HG03060 (cell line): Measurements from ENCODE around the gene SLC19A1.

ENCODE experiments used
- ATAC-seq: cut with Tn5 transposase; IDR thresholded peaks from one replicate; pipeline ENCODE4 v1.9.1; 2021; ENCODE audit warnings: low read depth, moderate number of reproducible peaks; ENCODE audit not compliant: unreplicated experiment

Gene SLC19A1

DNA sequence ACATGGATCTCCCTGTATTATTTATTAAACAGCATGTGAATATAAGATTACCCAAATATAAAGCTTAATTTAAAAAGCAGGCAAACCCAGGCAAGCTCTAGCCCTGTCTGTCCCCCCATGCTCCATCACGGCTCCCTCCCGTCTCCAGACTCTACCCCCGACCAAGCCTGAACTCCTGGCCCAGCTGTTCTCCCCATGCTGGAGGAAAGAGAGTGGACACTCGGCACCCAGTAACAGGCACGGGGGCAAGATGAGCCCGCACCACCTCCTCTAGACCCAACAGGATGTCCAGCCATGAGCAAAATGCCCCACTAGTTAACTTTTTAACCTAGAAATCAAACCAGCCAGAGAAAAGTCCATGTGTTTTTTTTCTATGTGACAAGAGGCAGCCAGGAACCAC lies 19.3 kb downstream of the SLC19A1 start:
- no peak for ATAC-seq

DNA sequence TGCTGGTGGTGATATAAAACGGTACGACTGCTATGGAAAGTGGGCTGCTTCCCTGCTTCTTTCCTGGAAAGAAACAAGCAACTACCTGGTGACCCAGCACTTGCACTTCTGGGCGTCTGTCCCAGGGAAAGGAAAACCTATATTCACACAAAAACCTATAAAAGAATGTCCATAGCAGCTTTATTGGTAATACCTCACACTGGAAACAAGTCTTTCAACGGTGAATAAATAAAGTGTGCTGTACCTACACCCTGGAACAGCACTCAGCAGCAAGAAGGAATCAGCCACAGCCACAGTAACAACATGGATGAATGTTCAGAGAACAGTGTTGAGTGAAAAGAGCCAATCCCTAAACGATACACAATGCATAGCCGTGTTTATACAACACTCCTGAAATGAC lies 19.9 kb downstream of the SLC19A1 start:
- no peak for ATAC-seq

GRCh38 chr21:45521241-45521640 lies 21.0 kb downstream of the SLC19A1 start:
- no peak for ATAC-seq

GRCh38 chr21:45519182-45519581 lies 23.1 kb downstream of the SLC19A1 start:
- no peak for ATAC-seq

DNA sequence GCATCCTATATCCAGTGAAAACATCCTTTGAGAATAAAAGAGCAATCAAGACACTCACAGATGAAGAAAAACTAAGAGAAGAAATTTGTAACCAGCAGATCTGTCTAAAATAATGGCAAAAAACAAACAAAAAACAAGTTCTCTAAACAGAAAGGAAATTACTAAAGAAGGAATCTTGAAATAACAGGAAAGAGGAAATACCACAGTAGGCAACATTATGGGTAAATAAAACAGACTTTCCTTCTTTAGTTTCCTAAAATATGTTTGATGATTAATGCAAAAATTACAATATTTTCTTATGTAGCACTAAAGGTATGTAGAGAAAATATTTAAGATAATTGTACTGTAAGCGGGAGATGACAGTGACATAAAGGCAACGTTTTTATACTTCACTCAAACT lies 23.5 kb downstream of the SLC19A1 start:
- ATAC-seq: no peak

DNA sequence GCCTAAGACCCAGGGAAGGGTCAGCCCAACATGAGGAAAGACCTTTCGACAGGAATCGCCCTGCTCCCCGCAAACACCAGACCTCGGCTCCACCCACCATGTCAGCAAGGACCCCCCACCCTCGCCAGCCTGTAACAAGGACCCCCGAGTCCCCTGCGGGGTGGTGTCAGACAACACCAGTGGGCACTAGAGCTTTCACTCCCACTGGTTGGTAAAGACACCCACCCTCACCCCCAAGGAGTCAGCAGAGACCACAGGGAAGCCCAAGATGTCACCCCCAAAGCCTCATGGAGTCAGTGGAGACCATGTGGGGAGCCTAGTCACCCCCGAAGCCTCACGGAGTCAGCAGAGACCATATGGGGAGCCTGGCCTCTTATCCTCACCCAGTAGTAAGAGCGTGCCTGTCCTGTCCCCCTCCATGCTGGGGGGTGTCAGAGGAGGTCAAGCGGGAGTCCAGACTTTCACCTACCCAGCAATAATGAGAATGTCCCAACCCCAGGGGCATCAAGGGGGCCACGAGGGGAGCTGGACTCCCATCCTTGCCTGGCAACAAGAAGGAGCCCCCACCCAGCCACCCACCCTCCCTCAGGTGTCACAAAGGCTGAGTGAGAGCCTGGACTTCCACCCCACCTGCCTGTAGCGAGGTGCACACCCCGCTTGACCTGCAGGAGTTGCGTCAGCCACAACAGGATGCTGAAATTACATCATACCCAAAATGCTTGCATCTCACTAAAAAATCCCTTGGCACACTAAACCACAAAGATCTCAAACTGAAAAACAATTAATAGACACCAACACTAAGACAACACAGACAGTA lies 24.8 kb downstream of the SLC19A1 start:
- ATAC-seq: no peak

GRCh38 chr21:45516671-45517151 lies 25.5 kb downstream of the SLC19A1 start:
- no peak for ATAC-seq

DNA sequence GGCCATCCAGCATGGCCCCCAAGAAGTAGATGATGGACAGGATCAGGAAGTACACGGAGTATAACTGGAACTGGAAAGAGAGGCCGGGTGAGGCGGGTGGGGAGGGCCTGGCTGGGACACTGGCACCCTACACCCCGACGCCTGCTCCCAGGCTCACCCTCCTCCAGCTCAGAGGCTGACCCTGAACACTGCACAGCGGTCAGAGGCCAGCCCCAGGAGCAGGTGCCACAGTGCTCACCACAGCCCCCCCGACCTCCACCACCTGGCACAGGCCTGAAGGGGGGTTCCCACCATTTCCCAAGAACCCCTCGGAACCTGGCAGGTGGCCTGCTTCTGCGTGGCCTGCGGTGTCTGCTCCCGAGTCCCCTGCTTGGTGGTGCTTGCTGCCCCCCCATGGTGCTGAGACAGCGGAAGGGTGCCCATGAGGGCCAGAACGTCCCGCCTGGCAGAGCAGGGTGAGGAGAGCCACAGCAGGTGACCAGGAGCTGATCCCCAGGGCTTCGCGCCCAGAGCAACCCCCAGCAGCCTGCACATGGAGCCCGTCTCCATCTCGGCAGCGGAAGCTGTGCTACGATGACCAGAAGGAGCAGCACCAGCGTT lies 26.1 kb downstream of the SLC19A1 start:
- no peak for ATAC-seq

DNA sequence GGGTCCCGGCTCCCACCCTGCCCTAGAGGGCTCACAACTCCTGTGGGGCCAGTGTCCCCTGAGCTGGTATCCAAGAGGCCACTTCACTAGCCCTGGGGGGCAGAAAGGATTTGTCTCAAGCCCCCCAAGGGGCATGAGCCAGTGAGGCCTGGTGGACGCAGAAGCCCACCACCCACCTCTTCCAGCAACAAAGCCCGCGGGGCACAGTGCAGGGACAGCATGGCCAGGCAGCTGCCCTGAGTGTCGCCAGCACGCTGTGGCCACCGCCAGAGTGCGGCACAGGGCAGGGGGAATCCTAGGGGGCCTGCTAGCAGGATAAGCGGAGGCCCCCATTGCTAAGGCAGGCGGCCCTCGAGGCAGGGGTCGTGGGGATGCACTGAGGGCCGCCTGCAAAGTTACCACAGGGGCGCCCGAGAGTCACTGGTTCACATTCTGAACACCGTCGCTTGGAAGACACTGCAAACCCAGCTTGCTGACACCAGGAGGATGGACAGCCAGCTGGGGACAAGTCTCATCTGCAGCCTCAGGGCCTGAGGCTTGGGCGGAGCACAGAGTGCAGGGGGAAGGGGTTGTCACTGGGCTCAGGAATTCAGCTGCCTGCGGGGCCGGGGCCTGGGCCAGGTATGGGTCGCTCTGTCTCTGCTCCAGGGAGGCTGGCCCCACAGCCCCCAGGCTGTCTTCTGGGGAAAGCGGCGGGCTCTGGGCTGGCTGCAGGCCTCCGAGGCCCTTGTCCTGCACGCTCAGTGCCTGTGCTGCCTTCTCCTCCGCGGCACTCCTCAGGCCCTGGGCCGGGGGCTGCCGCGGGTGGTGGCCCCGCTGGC lies 26.8 kb downstream of the SLC19A1 start:
- ATAC-seq: no peak

- no peak for ATAC-seq
These were observed 27.8 kb downstream of the SLC19A1 start for GRCh38 chr21:45514311-45515021.

DNA sequence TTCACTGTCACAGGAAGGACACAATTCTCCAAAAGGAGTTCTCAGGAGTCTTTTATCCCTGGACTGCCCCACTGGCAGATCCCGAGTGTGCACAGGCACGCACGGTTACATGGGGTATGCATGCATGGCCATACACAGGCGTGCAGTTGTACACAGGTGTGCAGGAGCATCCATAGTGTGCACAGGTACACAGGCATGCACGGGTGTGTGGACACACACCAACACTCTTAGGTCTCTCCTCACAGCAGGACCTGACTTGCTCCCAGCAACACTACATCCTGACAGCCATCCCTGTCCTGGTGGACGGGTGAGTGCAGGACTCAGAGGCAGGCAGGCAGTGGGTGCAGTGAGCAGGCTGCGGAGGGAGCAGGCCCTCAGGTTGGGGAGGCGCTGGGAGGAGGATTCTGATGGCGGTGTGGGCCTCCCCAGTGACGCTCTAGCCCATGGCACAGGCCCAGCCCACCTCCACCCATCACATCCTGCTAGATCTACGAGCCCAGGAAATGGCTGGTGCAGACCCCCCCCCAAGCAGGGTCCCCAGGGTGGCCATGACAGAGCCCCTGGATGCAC lies 28.4 kb downstream of the SLC19A1 start:
- ATAC-seq: no peak

GRCh38 chr21:45513003-45513717 lies 29.1 kb downstream of the SLC19A1 start:
- ATAC-seq: no peak

- no peak for ATAC-seq
These were observed 29.6 kb downstream of the SLC19A1 start for GRCh38 chr21:45512626-45513002.

DNA sequence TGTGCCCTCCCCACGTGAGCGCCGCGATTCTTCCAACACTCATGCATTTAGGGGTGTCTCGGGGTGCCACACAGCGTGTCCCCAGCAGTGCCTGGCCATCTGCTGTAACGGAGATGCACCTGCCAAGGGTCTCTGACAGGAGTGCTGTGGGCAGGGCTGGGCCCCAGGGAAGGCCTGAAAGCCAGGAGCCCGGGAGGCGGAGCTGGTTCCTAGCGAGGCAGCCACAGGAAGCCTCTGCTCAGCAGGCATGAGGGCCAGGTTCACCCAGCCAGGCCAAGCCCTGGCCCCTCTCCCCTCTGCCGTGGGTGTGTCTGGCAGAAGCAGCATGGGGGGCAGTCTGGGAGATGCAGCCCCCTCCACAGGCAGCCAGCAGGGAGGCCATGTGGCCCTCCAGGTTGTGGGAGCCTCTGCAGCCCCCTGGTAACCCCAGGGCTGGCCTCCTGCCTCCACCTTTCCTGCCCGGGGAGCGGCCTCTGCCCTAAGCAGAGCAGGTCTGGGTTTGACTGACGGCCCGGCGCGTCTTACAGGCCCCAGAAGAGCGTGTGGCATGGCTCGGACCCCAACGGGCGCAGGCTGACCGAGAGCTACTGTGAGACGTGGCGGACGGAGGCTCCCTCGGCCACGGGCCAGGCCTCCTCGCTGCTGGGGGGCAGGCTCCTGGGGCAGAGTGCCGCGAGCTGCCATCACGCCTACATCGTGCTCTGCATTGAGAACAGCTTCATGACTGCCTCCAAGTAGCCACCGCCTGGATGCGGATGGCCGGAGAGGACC lies 30.4 kb downstream of the SLC19A1 start:
- no peak for ATAC-seq

DNA sequence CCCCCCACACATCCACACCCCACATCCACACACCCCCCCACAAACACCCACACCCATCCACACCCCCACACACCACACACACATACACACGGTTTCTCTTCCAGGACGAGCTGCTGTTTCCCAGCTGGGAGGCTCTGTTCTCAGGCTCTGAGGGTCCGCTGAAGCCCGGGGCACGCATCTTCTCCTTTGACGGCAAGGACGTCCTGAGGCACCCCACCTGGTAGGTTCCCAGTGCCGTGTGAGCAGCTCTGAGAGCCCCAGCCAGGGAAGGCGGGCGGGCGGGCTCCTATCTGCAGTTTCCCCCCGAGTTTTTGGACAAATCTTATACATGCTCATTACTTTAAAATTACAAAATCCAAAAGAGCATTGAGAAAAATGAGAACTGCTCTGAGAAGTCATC lies 31.2 kb downstream of the SLC19A1 start:
- no peak for ATAC-seq

DNA sequence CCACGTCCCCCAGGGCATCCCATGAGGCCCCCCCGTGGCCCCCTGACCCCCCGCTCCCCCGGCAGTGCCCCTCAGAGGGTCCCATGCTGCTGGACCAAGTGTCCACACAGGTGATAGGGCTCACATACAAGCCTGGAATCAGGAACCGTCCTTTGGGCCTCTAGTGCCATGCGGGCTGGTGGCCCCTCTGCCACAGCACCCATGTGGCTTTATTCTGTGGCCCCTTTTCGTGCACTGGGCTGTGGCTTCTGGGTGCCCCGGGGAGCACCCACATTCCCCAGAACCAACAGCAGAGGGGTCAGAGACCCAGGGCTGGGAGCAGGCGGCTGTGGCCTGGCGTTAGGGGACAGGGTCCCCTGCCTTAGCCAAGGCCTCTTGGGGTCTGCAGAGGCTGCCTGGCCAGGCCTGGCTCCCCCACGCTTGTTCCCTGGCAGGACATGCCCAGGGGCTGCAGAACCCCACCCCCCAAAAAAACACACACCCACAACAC lies 31.7 kb downstream of the SLC19A1 start:
- ATAC-seq: no peak

- no peak for ATAC-seq
These were observed 32.4 kb downstream of the SLC19A1 start for GRCh38 chr21:45509566-45510465.
